ENCODE measurements around the gene DSCAML1.

The DSCAML1 gene

GRCh38 chr11:117387992-117388755 is 408.8 kb downstream of the DSCAML1 start:
- no peak for DNase-seq

GRCh38 chr11:117385906-117386305 is 411.1 kb downstream of the DSCAML1 start:
- no peak for DNase-seq

GRCh38 chr11:117385471-117385870 is 411.5 kb downstream of the DSCAML1 start:
- no peak for DNase-seq

GRCh38 chr11:117384045-117384444 is 413.0 kb downstream of the DSCAML1 start:
- no peak for DNase-seq

- no peak for DNase-seq
These were observed 414.3 kb downstream of the DSCAML1 start for GRCh38 chr11:117382746-117383145.

GRCh38 chr11:117381481-117382387 is 415.3 kb downstream of the DSCAML1 start:
- DNase-seq, result no peak

GRCh38 chr11:117380676-117381075 is 416.3 kb downstream of the DSCAML1 start:
- DNase-seq, result no peak

- no peak for DNase-seq
These were observed 417.8 kb downstream of the DSCAML1 start for GRCh38 chr11:117378976-117379865.

Data from activated CD4-positive, alpha-beta T cell treated with anti-CD3 and anti-CD28 coated beads, Interleukin-2, amount 50 U/mL, for 16 hours (primary cell).